MM.1S (cell line): ENCODE data around the gene ARPC5L.

ENCODE experiments used
- DNase-seq: peaks from one replicate; pipeline ENCODE4 v3.0.0-alpha.2; 2015
- H2AFZ ChIP-seq: fragments of 300-600 bp; sonication (generic); 2 replicates; pipeline ENCODE4 v1.6.0; 2016; ENCODE audit warnings: antibody characterized with exemption, low read length
- H3F3A ChIP-seq: fragments of 300-600 bp; sonication (generic); 2 replicates; pipeline ENCODE4 v1.6.1; 2016; ENCODE audit warnings: mild to moderate bottlenecking, antibody characterized with exemption, low read length, moderate library complexity, mixed read lengths; ENCODE audit not compliant: insufficient read depth
- H3K27ac ChIP-seq: fragments of 300-600 bp; sonication (generic); 2 replicates; pipeline ENCODE4 v1.5.1; 2016; ENCODE audit warnings: mild to moderate bottlenecking, low read length
- H3K27me3 ChIP-seq: fragments of 300-600 bp; sonication (generic); replicated peaks from 2 replicates; pipeline ENCODE4 v1.6.0; 2016; ENCODE audit warnings: low read length; ENCODE audit not compliant: insufficient read depth
- H3K36me3 ChIP-seq: fragments of 300-600 bp; sonication (generic); replicated peaks from 2 replicates; pipeline ENCODE4 v1.6.1; 2016; ENCODE audit warnings: mild to moderate bottlenecking, low read length, mixed read lengths; ENCODE audit not compliant: insufficient read depth
- H3K4me1 ChIP-seq: fragments of 300-600 bp; sonication (generic); 2 replicates; pipeline ENCODE4 v1.6.1; 2016; ENCODE audit warnings: low read length, mixed read lengths
- H3K4me2 ChIP-seq: fragments of 300-600 bp; sonication (generic); 2 replicates; pipeline ENCODE4 v1.6.0; 2016; ENCODE audit warnings: low read depth, low read length
- H3K4me3 ChIP-seq: fragments of 300-600 bp; sonication (generic); 2 replicates; pipeline ENCODE4 v1.5.1; 2016; ENCODE audit warnings: low read length, mixed read lengths
- H3K79me2 ChIP-seq: fragments of 300-600 bp; sonication (generic); 2 replicates; pipeline ENCODE4 v1.6.1; 2016; ENCODE audit warnings: mixed run types, low read length, mixed read lengths
- H3K9ac ChIP-seq: fragments of 300-600 bp; sonication (generic); 2 replicates; pipeline ENCODE4 v1.6.1; 2016; ENCODE audit warnings: low read length, mixed read lengths
- H3K9me2 ChIP-seq: fragments of 300-600 bp; sonication (generic); replicated peaks from 2 replicates; pipeline ENCODE4 v1.6.1; 2016; ENCODE audit warnings: mild to moderate bottlenecking, low read length, mixed read lengths; ENCODE audit not compliant: insufficient read depth
- H3K9me3 ChIP-seq: fragments of 300-600 bp; sonication (generic); replicated peaks from 2 replicates; pipeline ENCODE4 v1.6.1; 2016; ENCODE audit warnings: mild to moderate bottlenecking, low read length, mixed read lengths; ENCODE audit not compliant: insufficient read depth
- H4K20me1 ChIP-seq: fragments of 300-600 bp; sonication (generic); 2 replicates; pipeline ENCODE4 v1.6.1; 2016; ENCODE audit warnings: mild to moderate bottlenecking, low read length, moderate library complexity, mixed read lengths; ENCODE audit not compliant: insufficient read depth
- EZH2 ChIP-seq: fragments of 300-600 bp; sonication (generic); optimal IDR thresholded peaks from 2 replicates; pipeline ENCODE3; 2017; ENCODE audit warnings: low read depth, mild to moderate bottlenecking, antibody characterized with exemption, low read length, mixed read lengths
- EZH2phosphoT487 ChIP-seq: fragments of 300-600 bp; sonication (generic); IDR thresholded peaks from 2 replicates; pipeline ENCODE4 v1.6.1; 2018; ENCODE audit warnings: antibody characterized with exemption, low read length
- TF ChIP-seq, protein P1 (sequence below): fragments of 300-600 bp; sonication (generic); IDR thresholded peaks from 2 replicates; pipeline ENCODE4 v1.5.1; 2016; ENCODE audit warnings: antibody characterized with exemption, low read length, mixed read lengths

ARPC5L gene

DNA sequence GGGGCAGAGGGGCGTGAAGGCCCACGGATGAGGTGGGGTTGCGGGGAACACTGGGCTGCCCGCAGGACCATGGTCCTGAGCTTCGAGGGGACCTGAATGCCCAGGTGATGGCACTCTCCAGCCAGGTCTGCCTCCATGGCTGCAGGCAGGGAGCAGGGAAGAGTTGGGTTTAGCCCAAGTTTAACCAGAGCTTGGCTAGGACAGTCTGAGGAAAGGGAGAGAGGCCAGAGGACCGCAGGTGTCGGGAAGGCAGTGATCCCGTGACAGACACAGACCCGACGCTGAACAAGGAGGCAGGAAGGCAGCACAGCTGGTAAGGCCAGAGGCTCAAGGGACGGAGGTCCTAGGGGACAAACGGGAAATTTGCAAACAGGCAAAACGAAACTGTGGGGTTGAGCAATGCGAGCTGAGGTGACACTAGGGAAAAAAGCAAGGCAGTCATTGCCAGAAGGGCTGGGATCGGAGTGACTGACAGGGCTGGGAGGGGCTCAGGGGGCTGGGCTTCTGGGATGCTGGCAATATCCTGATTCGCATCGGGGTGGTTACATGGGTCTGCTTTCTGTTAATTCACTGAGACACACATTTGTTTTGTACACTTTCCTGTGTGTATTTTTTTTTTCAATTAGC lies 25.0 kb downstream of the ARPC5L start:
- no peaks in the 10 kb centered on the region for H3K79me2 ChIP-seq
- H3K4me3 ChIP-seq: no peak overlapping the region
- H3F3A ChIP-seq: no peaks in the 10 kb centered on the region
- TF ChIP-seq, protein P1, sequence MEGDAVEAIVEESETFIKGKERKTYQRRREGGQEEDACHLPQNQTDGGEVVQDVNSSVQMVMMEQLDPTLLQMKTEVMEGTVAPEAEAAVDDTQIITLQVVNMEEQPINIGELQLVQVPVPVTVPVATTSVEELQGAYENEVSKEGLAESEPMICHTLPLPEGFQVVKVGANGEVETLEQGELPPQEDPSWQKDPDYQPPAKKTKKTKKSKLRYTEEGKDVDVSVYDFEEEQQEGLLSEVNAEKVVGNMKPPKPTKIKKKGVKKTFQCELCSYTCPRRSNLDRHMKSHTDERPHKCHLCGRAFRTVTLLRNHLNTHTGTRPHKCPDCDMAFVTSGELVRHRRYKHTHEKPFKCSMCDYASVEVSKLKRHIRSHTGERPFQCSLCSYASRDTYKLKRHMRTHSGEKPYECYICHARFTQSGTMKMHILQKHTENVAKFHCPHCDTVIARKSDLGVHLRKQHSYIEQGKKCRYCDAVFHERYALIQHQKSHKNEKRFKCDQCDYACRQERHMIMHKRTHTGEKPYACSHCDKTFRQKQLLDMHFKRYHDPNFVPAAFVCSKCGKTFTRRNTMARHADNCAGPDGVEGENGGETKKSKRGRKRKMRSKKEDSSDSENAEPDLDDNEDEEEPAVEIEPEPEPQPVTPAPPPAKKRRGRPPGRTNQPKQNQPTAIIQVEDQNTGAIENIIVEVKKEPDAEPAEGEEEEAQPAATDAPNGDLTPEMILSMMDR: no peak
- TF ChIP-seq EZH2 (no peak), EZH2phosphoT487 (no peak)
- H3K4me1 ChIP-seq: no peaks in the 10 kb centered on the region
- no peak for DNase-seq
- no peak overlapping the region for H3K4me2 ChIP-seq
- H3K27ac ChIP-seq: no peak overlapping the region
- no peaks in the 10 kb centered on the region for H3K27me3 ChIP-seq
- no peaks in the 10 kb centered on the region for H3K9me2 ChIP-seq
- H2AFZ ChIP-seq: no peak overlapping the region
- H4K20me1 ChIP-seq: no peaks in the 10 kb centered on the region
- H3K9me3 ChIP-seq: no peaks in the 10 kb centered on the region
- H3K9ac ChIP-seq: no peak overlapping the region
- H3K36me3 ChIP-seq: no peaks in the 10 kb centered on the region; the same call in 1 of the 2 replicates

DNA sequence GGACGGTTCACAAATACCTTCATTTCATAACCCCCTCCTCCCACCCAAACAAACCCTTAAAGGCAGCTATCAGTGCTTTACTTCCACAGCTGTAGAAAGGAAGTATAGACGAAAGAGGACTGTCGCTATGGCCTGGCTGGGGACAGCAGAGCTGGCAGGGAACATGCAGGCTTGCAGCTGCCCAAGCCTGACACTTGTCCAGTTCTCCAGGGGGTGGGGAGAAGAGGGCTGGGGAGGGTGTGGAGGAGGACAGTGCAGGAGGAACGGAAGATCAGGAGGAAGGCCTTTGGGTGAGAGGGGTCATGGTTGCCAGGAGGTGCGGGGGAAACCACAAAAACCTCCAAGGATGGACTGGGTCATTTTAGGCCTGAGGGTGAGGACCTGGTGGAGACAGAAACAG lies 25.9 kb downstream of the ARPC5L start:
- Histone ChIP-seq H3K27me3 (no peaks in the 10 kb centered on the region), H3K4me1 (no peaks in the 10 kb centered on the region), H2AFZ (no peak overlapping the region), H3K9me3 (no peaks in the 10 kb centered on the region), H3K4me3 (no peak overlapping the region), H3K9me2 (no peaks in the 10 kb centered on the region), H3F3A (no peaks in the 10 kb centered on the region), H3K27ac (no peak overlapping the region), H4K20me1 (no peaks in the 10 kb centered on the region), H3K4me2 (no peak overlapping the region), H3K79me2 (no peaks in the 10 kb centered on the region), H3K36me3 (no peaks in the 10 kb centered on the region; the same call in 1 of the 2 replicates), H3K9ac (no peak overlapping the region)
- TF ChIP-seq EZH2phosphoT487 (no peak), EZH2 (no peak)
- TF ChIP-seq, protein P1: no peak
- no peak for DNase-seq

DNA sequence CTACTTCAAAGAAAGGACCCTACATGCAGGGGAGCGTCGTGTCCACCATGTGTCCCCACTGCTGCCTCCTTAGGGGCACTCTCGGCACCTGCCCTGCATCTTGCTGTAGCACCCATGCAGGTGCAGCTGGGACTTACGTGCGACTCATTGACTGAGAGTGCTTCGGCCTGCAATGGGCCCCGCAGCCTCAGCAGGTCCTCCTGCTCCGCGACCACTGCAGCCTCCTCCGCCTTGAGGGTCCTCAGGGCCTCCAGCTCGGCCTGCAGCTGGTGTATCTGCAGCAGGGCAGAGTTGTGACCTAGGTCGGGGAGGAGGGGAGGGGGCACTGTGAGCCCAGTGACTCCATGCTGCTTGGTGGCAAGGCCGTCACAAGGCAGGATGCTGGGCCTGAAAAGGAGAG lies 27.1 kb downstream of the ARPC5L start:
- no peaks in the 10 kb centered on the region for H3K9me2 ChIP-seq
- no peaks in the 10 kb centered on the region for H3K27me3 ChIP-seq
- no peaks in the 10 kb centered on the region; the same call in 1 of the 2 replicates for H3K36me3 ChIP-seq
- TF ChIP-seq, protein P1: no peak
- TF ChIP-seq EZH2 (no peak), EZH2phosphoT487 (no peak)
- DNase-seq: no peak
- no peaks in the 10 kb centered on the region for H3K9me3 ChIP-seq
- H3K4me3 ChIP-seq: no peak overlapping the region
- no peaks in the 10 kb centered on the region for H4K20me1 ChIP-seq
- no peak overlapping the region for H3K9ac ChIP-seq
- no peaks in the 10 kb centered on the region for H3K4me1 ChIP-seq
- H3K27ac ChIP-seq: no peak overlapping the region
- H3F3A ChIP-seq: no peaks in the 10 kb centered on the region
- H3K79me2 ChIP-seq: no peaks in the 10 kb centered on the region
- H3K4me2 ChIP-seq: no peak overlapping the region
- H2AFZ ChIP-seq: no peak overlapping the region
